ENCODE measurements around the gene ITIH6. TPM values are rescaled to one million over a fixed set of nuclear protein-coding genes. Genes with fewer than 3 reads are reported as not detected.
"Not testable (repeated sequence)": the region's sequence is repeated elsewhere in the genome, so short reads cannot be mapped to it uniquely, and the experiment has no call there.

The ITIH6 gene
- total RNA-seq, 2 experiments from 2014 or later = not detected

DNA sequence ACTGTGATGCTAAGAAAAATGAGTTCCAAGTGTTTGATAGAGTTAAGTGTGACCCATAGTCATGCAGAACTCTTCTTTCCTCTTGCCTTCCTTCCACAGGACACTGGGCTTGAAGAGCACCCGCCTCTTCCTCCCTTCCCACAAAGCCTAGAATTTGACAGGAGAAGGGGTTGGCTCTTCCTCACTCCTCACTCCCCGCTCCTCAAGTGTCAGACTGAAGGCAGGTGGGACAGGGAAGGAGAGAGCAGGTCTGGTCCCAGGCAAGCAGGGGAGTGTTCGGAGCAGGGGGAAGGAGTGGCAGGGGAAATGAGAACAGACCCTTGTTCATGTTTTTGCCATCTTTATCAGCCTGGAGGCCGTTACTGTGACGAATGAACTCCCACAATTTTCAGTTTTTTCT lies 20.2 kb upstream of the ITIH6 start:
- DNase-seq = no peak
- Mint-ChIP-seq H3K4me3 (no peak overlapping the region), H3K27ac (no peak overlapping the region), H3K36me3 (ENCODE audit: low read depth) (peaks cover 8% of the 10 kb centered on the region), H3K9me3 (no peaks in the 10 kb centered on the region), H3K27me3 (ENCODE audit: low read depth) (no peaks in the 10 kb centered on the region), H3K4me1 (ENCODE audit: low read depth) (no peaks in the 10 kb centered on the region)
- CTCF ChIA-PET = no interaction called here
- intact Hi-C loops (cut with micrococcal nuclease) = no loop called here

DNA sequence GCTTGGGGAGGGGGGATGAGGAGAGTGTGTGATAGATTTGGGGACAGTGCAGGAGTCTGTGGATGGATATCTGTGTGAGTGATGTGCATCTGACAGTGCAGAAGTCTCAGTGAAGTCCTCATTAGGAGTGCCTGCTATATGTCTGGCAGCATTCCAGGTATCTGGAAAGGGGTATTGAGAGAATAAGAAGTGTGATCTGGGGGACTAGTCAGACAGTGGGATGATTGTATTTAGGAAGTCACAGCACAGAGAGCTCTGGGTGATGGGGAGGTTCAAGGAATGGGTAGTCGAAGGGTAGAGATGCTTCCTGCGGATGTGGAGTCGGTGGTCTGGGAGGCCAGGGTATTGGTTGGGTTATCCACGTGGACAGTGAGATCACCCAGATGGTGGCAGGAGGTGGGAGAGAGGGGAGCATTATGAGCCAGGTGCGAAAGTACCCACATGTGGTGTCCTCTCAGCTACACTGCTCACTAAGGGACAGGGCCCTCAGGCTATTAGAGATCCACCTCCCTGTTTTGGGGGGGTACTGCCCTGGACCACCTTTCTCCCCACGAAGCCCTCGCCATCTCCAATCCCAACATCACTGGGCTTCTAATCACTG lies 19.3 kb upstream of the ITIH6 start:
- H3K27ac Mint-ChIP-seq = no peak overlapping the region
- no peak overlapping the region for H3K4me3 Mint-ChIP-seq

DNA sequence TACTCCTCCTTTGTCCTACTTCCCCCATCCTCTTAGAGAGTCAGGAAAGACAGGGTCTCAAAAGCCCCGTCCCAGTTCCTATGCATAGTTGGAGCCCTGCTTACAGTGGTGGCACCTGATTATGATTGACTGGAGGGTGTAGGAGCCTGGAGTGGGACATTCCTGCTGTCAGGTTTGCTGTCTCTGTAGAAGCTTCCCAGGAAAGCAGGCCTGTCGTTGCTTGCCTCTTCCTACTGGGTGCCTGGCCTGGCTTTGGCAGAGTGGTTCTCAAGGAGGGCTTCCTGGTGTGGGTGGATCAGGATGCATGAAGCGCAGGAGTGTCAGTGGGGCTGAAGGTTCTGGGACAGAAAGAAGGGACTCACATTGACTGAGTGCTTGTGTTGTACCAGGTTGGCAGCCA lies 14.3 kb upstream of the ITIH6 start:
- peaks cover 12% of the 10 kb centered on the region for H3K36me3 Mint-ChIP-seq (ENCODE audit: low read depth)
- H3K27ac Mint-ChIP-seq = no peak overlapping the region
- H3K27me3 Mint-ChIP-seq (ENCODE audit: low read depth) = no peaks in the 10 kb centered on the region
- no peak overlapping the region for H3K4me3 Mint-ChIP-seq
- DNase-seq = no peak
- H3K9me3 Mint-ChIP-seq = no peaks in the 10 kb centered on the region
- CTCF ChIA-PET = no interaction called here
- H3K4me1 Mint-ChIP-seq (ENCODE audit: low read depth) = peaks cover 15% of the 10 kb centered on the region
- intact Hi-C loops (cut with micrococcal nuclease) = no loop called here

More for the DNA sequence above, 19.3 kb upstream of the ITIH6 start:
- Mint-ChIP-seq H3K4me1 (ENCODE audit: low read depth) (no peaks in the 10 kb centered on the region), H3K9me3 (no peaks in the 10 kb centered on the region), H3K36me3 (ENCODE audit: low read depth) (peaks cover 8% of the 10 kb centered on the region), H3K27me3 (ENCODE audit: low read depth) (no peaks in the 10 kb centered on the region)
- DNase-seq = no peak
- intact Hi-C loops (cut with micrococcal nuclease) = no loop called here
- CTCF ChIA-PET = no interaction called here

DNA sequence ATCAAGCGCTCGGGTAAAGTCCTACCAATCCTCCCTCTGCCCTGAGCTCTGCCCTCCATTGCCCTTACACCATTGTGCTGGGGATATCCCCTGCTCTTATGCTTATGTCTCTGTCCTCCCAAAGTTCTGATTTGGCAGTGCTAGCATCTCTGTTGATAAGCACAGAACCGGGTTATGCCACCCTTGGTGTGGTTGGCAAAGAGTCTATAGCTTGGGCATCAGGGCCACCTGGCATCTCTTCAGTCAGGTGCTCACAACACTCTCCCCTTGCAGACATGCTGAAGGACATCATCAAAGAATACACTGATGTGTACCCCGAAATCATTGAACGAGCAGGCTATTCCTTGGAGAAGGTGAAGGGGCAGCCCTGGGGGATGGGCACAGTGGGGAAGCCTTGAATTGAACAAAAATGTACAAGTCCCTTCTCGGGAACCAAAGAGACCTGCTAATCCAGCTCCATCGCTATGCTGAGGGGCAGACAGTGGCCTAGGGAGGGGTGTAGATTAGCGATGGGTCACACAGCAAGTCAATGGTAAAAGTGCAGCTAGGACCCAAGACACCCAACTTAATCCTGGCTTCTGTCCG lies 13.3 kb upstream of the ITIH6 start:
- peaks cover 11% of the 10 kb centered on the region for H3K36me3 Mint-ChIP-seq (ENCODE audit: low read depth)
- H3K4me3 Mint-ChIP-seq = no peak overlapping the region
- intact Hi-C loops (cut with micrococcal nuclease) = no loop called here

DNA sequence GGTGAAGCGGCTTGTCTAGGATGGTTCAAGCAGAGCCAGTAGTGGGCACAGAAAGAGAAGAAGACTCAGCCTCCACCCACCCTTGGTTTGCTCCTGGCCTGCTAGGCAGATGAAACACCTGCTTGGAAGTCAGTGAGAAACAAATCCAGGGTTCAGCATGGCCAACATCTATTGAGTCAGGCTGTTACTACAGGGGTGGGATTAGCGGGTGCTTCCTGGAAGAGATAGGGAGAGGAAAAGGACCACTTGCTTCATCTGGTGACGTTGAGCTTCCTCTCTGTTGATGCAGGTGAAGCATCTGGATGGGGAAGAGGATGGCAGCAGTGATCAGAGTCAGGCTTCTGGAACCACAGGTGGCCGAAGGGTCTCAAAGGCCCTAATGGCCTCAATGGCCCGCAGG lies 12.5 kb upstream of the ITIH6 start:
- no peak for DNase-seq
- Mint-ChIP-seq H3K36me3 (ENCODE audit: low read depth) (peaks cover 4% of the 10 kb centered on the region), H3K27ac (no peak overlapping the region), H3K4me3 (no peak overlapping the region), H3K4me1 (ENCODE audit: low read depth) (peaks cover 15% of the 10 kb centered on the region), H3K27me3 (ENCODE audit: low read depth) (no peaks in the 10 kb centered on the region), H3K9me3 (no peaks in the 10 kb centered on the region)
- CTCF ChIA-PET = interaction anchor here (1.1 kb wide), 1 partner anchor 169 kb away, joined by 3 read pairs; no protein-coding TSS in a partner anchor
- intact Hi-C loops (cut with micrococcal nuclease) = no loop called here

More for the DNA sequence above, 13.3 kb upstream of the ITIH6 start:
- Mint-ChIP-seq H3K4me1 (ENCODE audit: low read depth) (peaks cover 15% of the 10 kb centered on the region), H3K27ac (no peak overlapping the region), H3K9me3 (no peaks in the 10 kb centered on the region), H3K27me3 (ENCODE audit: low read depth) (no peaks in the 10 kb centered on the region)
- no peak for DNase-seq
- CTCF ChIA-PET = no interaction called here

DNA sequence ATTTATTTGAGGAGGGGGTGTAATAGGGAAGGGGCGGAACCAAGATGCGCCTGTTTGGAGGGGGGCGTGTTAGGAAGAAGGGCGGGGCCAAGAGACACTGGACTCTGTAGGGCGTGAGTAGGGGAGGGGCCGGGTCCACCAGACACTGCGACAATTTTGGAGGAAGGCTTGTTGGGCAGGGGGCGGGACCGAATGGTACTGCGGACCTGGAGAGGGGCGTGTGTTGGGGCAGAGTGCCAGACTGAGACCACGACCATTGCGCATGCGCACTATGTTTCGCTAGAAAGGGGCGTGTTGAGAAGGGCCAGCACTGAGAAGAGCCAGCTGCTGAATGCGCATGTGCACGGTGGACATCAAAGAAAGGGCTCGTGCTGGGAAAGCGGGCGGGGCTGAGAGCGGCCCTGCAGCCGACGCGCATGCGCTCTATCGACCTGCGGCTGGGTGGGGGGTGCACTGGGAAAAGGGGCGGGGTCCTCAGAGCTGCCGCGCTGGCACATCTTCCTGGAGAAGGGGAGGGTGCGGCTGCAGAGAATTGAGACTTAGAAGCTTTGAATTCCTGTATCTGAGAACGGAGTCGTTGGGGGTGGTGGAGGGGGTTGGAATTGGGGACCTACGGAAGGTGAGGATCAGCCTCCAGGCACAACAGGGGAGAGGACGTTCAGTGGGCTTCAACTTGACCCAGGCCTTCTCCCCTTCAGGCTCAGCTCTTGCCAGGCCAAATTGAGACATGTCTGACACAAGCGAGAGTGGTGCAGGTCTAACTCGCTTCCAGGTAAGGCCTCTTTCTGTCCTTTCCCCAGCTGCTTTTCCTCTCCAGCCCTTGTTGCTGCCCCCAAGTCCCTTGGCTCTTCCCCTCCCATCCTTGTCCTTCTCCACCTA lies 10.8 kb upstream of the ITIH6 start:
- Mint-ChIP-seq H3K27me3 (ENCODE audit: low read depth) (no peaks in the 10 kb centered on the region), H3K36me3 (ENCODE audit: low read depth) (peaks cover 4% of the 10 kb centered on the region), H3K4me3 (peak overlapping the region; percentile 88), H3K9me3 (no peaks in the 10 kb centered on the region), H3K4me1 (ENCODE audit: low read depth) (peaks cover 15% of the 10 kb centered on the region), H3K27ac (peak overlapping the region; percentile 88)
- CTCF ChIA-PET = interaction anchor here (1.1 kb wide), 1 partner anchor 167 kb away, joined by 3 read pairs; no protein-coding TSS in a partner anchor
- intact Hi-C loops (cut with micrococcal nuclease) = loop anchor here (1.0 to 10.0 kb wide), 8 partner anchors 170 to 1717 kb away; partner anchors contain the start of genes APEX2, GNL3L, KANTR and PHF8
- peak; percentile 92 for DNase-seq

DNA sequence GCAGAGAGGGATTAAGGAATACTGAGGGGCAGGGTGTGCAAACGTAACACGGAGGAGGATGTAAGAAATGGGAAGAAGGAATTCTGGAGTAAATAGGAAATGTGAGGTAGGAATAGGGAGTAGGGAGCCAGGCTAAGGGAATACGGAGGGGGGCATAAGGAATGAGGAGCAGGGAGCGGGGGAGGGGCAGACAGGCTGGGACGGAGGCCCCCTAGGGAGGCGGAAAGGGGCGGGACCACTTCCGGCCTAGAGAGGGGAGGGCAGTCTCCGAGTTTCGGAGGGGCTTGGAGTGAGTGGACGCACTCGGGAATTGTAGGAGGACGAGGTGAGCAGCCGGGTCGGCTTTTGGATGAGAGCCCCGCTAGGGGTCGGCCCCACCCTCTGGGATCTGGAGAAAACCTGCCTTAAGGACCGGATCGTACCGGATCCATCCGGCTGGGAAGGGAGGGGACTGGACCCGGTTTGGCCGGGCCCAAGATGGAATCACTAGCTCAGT lies 10.1 kb upstream of the ITIH6 start:
- H3K4me3 Mint-ChIP-seq = peak overlapping the region; percentile 88
- no peak for DNase-seq
- CTCF ChIA-PET = no interaction called here
- H3K27ac Mint-ChIP-seq = peak overlapping the region; percentile 88
- peaks cover 4% of the 10 kb centered on the region for H3K36me3 Mint-ChIP-seq (ENCODE audit: low read depth)
- peaks cover 15% of the 10 kb centered on the region for H3K4me1 Mint-ChIP-seq (ENCODE audit: low read depth)
- no peaks in the 10 kb centered on the region for H3K27me3 Mint-ChIP-seq (ENCODE audit: low read depth)
- intact Hi-C loops (cut with micrococcal nuclease) = loop anchor here (1.0 to 10.0 kb wide), 7 partner anchors 169 to 1716 kb away; partner anchors contain the start of genes APEX2, KANTR, PHF8 and RRAGB
- no peaks in the 10 kb centered on the region for H3K9me3 Mint-ChIP-seq

DNA sequence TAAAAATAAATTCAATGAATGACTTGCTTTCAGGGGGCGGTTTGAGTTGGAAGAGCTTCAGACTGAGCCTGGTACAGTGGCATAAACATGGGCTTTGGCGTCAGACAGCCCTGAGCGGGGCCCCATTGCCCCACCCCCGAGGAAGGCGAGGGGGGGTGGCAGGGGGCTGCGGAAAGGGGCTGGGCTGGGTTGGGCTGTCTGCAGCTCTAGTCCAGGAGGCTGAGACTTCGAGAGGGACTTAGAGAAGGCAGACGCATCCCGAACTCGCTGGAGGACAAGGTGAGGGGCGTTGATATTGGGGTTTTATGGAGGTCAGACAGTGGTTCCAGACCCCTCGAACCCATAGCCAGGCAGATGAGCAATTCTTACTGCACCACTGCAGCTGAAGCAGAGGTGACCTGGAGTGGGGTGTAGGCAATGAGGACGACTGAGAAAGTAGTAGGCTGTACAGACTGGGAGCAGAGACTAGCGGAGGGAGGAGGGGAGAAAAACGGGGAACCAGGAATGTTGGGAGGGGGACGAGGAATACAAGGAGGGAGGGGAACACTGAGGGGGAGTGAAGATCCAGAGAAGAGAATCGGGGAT lies 9.6 kb upstream of the ITIH6 start, which contains the start of gene MAGED2:
TSS of gene MAGED2 (plus strand) at position 222 of the 585 bp plus-strand sequence. CDS start 1,587 bp downstream, outside the sequence.
- Mint-ChIP-seq H3K9me3 (no peaks in the 10 kb centered on the region), H3K27ac (peak within 1 kb of the TSS; percentile 88), H3K4me1 (ENCODE audit: low read depth) (peaks cover 15% of the 10 kb centered on the region), H3K4me3 (peak within 1 kb of the TSS; percentile 88), H3K36me3 (ENCODE audit: low read depth) (peaks cover 4% of the 10 kb centered on the region), H3K27me3 (ENCODE audit: low read depth) (no peaks in the 10 kb centered on the region)
- CTCF ChIA-PET = no interaction called here
- intact Hi-C loops (cut with micrococcal nuclease) = loop anchor here (1.0 to 10.0 kb wide), 7 partner anchors 168 to 1715 kb away; partner anchors contain the start of genes APEX2, KANTR, PHF8 and RRAGB
- peak; percentile 33 for DNase-seq

DNA sequence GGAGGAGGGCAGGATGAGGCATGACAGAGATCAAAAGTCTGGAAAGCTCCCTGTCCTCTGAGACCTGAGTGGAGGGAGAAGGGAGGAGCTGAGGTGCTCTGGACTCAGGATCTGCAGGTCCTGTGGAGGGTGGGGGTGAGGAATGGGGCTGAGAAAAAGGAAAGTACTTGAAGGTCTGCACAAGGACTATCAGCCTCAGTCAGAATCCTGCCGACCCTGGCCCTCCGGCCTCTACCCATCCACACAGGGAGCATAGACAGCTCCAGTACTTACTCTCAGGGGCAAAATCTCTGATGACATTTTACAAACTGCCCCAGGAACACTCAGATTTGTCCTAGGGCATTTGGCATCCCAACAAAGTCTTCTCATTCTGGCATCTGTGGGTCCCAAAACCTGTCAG lies 991 bp upstream of the ITIH6 start:
- Mint-ChIP-seq H3K4me1 (ENCODE audit: low read depth) (no peaks in the 10 kb centered on the region), H3K27me3 (ENCODE audit: low read depth) (no peaks in the 10 kb centered on the region), H3K9me3 (no peaks in the 10 kb centered on the region), H3K4me3 (no peak overlapping the region), H3K27ac (no peak overlapping the region), H3K36me3 (ENCODE audit: low read depth) (no peaks in the 10 kb centered on the region)
- intact Hi-C loops (cut with micrococcal nuclease) = no loop called here
- CTCF ChIA-PET = no interaction called here
- no peak for DNase-seq

DNA sequence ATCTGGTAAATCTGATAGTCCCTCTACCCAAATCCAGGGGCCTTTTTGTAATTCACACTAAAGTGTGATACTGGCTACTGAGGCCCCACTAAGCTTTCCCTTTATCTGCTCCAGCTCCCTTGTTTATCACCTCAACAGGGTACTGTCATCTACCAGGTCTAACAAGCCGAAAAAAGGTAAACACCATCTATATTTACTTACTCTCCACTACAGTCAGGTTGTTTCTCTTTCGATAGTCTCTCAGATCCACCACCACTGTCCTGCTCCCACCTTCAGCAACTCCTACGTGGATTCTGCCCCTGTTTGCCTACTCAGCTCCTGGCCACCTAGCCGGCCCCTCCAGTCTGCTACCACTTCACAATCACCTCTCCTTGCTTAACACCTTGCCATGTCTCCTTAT lies 3.3 kb downstream of the ITIH6 start:
- Mint-ChIP-seq H3K9me3 (no peaks in the 10 kb centered on the region), H3K4me3 (no peak overlapping the region), H3K27ac (no peak overlapping the region), H3K4me1 (ENCODE audit: low read depth) (no peaks in the 10 kb centered on the region), H3K36me3 (ENCODE audit: low read depth) (no peaks in the 10 kb centered on the region), H3K27me3 (ENCODE audit: low read depth) (no peaks in the 10 kb centered on the region)
- intact Hi-C loops (cut with micrococcal nuclease) = no loop called here
- DNase-seq = no peak
- CTCF ChIA-PET = no interaction called here

DNA sequence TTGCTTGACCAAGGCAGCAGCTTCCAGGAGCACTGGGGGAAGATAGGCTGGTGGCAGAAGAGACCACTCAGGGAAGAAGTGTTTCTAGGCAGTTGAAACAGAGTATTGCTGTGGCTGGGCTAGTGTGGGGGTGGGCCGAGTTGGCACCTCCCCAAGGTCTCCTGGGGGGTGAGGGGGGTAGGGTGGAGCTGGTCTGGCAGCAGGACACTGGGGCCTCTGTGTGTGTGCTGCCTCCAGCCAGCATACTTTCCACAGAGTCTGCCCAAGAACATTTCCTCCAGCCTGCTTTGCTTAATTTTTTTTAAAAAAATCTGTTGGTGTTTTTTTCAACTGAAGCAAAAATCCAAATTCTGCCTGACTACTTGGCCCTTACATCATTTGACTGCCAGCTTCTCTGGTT lies 4.0 kb downstream of the ITIH6 start:
- intact Hi-C loops (cut with micrococcal nuclease) = no loop called here
- no peaks in the 10 kb centered on the region for H3K27me3 Mint-ChIP-seq (ENCODE audit: low read depth)
- no peaks in the 10 kb centered on the region for H3K9me3 Mint-ChIP-seq
- no peak overlapping the region for H3K4me3 Mint-ChIP-seq
- DNase-seq = no peak
- H3K4me1 Mint-ChIP-seq (ENCODE audit: low read depth) = no peaks in the 10 kb centered on the region
- no peak overlapping the region for H3K27ac Mint-ChIP-seq
- H3K36me3 Mint-ChIP-seq (ENCODE audit: low read depth) = no peaks in the 10 kb centered on the region
- CTCF ChIA-PET = no interaction called here

DNA sequence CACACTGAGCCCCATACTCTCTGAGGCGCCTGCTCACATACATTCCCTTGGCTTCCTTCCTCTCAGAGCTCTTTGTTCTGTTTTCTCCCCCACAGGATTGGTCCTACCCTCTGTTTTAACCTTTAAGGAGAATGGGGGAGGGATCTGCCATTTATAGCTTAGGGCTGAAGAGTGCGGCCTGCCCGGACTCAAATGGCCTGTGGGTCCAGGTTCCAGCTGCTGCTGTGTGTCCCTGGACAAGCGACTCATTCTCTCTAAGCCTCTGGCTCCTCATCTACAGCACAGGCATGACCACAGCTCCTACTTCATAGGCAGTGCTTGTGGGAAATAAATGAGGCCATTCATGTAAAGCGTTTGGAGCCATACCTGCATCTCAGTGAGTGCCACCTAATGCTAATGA lies 8.7 kb downstream of the ITIH6 start:
- H3K36me3 Mint-ChIP-seq (ENCODE audit: low read depth); H3K4me3 Mint-ChIP-seq; DNase-seq; CTCF ChIA-PET; H3K9me3 Mint-ChIP-seq; H3K4me1 Mint-ChIP-seq (ENCODE audit: low read depth); H3K27ac Mint-ChIP-seq; H3K27me3 Mint-ChIP-seq (ENCODE audit: low read depth): not testable (repeated sequence)
- intact Hi-C loops (cut with micrococcal nuclease) = loop anchor here (5.0 kb wide), 1 partner anchor 542 kb away; no protein-coding TSS in a partner anchor

Measured in activated naive CD4-positive, alpha-beta T cell treated with anti-CD3 and anti-CD28 coated beads for 36 hours (primary cell).